Esophagus muscularis mucosa (tissue), 4 donors: ENCODE measurements around the gene CEPT1.

ENCODE experiments used
- CTCF ChIP-seq, 3 experiments: fragments of 200-600 bp in 2 of 3; fragments of 450-650 bp in 1 of 3; sonication (generic) in 2 of 3; IDR thresholded peaks; one replicate each; pipeline ENCODE4 v1.5.1; 2017 to 2019; ENCODE audit warnings: antibody characterized with exemption in 3 of 3, mild to moderate bottlenecking in 2 of 3, moderate library complexity in 1 of 3
- EP300 ChIP-seq: sonication (generic); formaldehyde crosslinking; IDR thresholded peaks from one replicate; pipeline ENCODE4 v1.6.1; 2017; ENCODE audit warnings: antibody characterized with exemption
- POLR2A ChIP-seq: fragments of 450-650 bp; IDR thresholded peaks from one replicate; pipeline ENCODE4 v1.6.1; 2017; ENCODE audit warnings: antibody characterized with exemption, moderate library complexity, mild to moderate bottlenecking, low read depth
- POLR2AphosphoS5 ChIP-seq, 2 donors: sonication (generic); formaldehyde crosslinking; IDR thresholded peaks; one replicate each; pipeline ENCODE4 v1.6.1; 2017; ENCODE audit warnings: antibody characterized with exemption in 2 of 2

- TF ChIP-seq CTCF (IDR thresholded peaks at IDR 0.05) = no peak
- TF ChIP-seq POLR2A = no peak
- no peak for TF ChIP-seq EP300
- TF ChIP-seq POLR2AphosphoS5 (IDR thresholded peaks at IDR 0.05) = no peak
Observed at GRCh38 chr1:111220302-111220890, 80.4 kb downstream of the CEPT1 start.
